HG03039 (cell line): ENCODE results near the gene CADM1.

Experiments used
- ATAC-seq: cut with Tn5 transposase; IDR thresholded peaks from one replicate; pipeline ENCODE4 v1.9.1; 2021; ENCODE audit warnings: mild to moderate bottlenecking, moderate library complexity; ENCODE audit not compliant: unreplicated experiment

CADM1 gene

GRCh38 chr11:115133475-115134209, 370.6 kb downstream of the CADM1 start:
- no peak for ATAC-seq

GRCh38 chr11:115132436-115133228, 371.6 kb downstream of the CADM1 start:
- ATAC-seq, result no peak

- no peak for ATAC-seq
Observed at GRCh38 chr11:115129473-115130289, 374.5 kb downstream of the CADM1 start.

GRCh38 chr11:115128226-115128625, 376.0 kb downstream of the CADM1 start:
- no peak for ATAC-seq

- no peak for ATAC-seq
Observed at GRCh38 chr11:115127790-115128189, 376.4 kb downstream of the CADM1 start.

GRCh38 chr11:115126515-115127208, 377.6 kb downstream of the CADM1 start:
- peak; percentile 61 for ATAC-seq

GRCh38 chr11:115126092-115126491, 378.1 kb downstream of the CADM1 start:
- peak; percentile 5 for ATAC-seq

GRCh38 chr11:115124786-115125185, 379.4 kb downstream of the CADM1 start:
- no peak for ATAC-seq

GRCh38 chr11:115123641-115124040, 380.6 kb downstream of the CADM1 start:
- no peak for ATAC-seq

GRCh38 chr11:115122274-115122673, 381.9 kb downstream of the CADM1 start:
- no peak for ATAC-seq
